AG04449 (cell line): ENCODE measurements around the gene ZDHHC4.

Source experiments
- CTCF ChIA-PET: fragments of 350-600 bp; formaldehyde crosslinking; extraction: SDS; loops from one replicate; lab custom pipeline; 2021; ENCODE audit warnings: antibody characterized with exemption; lab: Yijun Ruan, JAX
- POLR2A ChIA-PET: fragments of 400-600, 350-600 bp; formaldehyde crosslinking; extraction: SDS; loops from one replicate; lab custom pipeline; 2020; ENCODE audit warnings: antibody characterized with exemption, inconsistent platforms; lab: Yijun Ruan, JAX
- DNase-seq: peaks from one replicate; pipeline ENCODE4 v3.0.0-alpha.2; 2010; ENCODE audit warnings: low read depth, low spot score
- H3K4me3 ChIP-seq: 2 replicates; pipeline ENCODE4 v1.5.1; 2011; ENCODE audit warnings: low read depth, mild to moderate bottlenecking, control low read depth, low read length
- TF ChIP-seq, protein P1 (sequence below): IDR thresholded peaks from one replicate; pipeline ENCODE4 v1.5.1; 2011; ENCODE audit warnings: mild to moderate bottlenecking, moderate library complexity, low read length, control low read depth, inconsistent platforms; ENCODE audit not compliant: insufficient read depth; ENCODE audit errors: missing control alignments

Gene ZDHHC4

DNA sequence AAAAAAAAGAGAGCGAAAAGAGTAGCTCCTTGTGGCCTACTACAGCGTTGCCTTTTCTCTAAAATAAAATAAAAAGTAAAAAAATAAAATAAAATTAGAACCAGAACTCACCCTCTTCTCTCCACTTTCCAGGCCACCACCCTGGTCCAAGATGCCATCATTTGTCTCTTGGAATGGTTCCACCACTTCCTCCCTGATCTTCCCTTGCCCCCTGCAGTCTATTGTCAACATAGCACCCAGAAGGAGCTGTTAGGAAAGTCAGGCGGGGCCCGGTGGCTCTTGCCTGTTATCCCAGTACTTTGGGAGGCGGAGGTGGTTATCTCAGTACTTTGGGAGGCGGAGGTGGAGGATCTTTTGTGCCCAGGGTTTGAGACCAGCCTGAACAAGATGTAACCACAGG lies 18.4 kb upstream of the ZDHHC4 start:
- ChIA-PET CTCF (interaction anchor here (0.6 to 2.9 kb wide), 7 partner anchors 12 to 705 kb away, joined by 3 to 13 read pairs (median 4); partner anchors contain the start of genes INTS15 and ZDHHC4), POLR2A (no interaction called here)
- DNase-seq: no peak
- TF ChIP-seq, protein P1, sequence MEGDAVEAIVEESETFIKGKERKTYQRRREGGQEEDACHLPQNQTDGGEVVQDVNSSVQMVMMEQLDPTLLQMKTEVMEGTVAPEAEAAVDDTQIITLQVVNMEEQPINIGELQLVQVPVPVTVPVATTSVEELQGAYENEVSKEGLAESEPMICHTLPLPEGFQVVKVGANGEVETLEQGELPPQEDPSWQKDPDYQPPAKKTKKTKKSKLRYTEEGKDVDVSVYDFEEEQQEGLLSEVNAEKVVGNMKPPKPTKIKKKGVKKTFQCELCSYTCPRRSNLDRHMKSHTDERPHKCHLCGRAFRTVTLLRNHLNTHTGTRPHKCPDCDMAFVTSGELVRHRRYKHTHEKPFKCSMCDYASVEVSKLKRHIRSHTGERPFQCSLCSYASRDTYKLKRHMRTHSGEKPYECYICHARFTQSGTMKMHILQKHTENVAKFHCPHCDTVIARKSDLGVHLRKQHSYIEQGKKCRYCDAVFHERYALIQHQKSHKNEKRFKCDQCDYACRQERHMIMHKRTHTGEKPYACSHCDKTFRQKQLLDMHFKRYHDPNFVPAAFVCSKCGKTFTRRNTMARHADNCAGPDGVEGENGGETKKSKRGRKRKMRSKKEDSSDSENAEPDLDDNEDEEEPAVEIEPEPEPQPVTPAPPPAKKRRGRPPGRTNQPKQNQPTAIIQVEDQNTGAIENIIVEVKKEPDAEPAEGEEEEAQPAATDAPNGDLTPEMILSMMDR: peak; percentile 49
- H3K4me3 ChIP-seq: no peak overlapping the region

DNA sequence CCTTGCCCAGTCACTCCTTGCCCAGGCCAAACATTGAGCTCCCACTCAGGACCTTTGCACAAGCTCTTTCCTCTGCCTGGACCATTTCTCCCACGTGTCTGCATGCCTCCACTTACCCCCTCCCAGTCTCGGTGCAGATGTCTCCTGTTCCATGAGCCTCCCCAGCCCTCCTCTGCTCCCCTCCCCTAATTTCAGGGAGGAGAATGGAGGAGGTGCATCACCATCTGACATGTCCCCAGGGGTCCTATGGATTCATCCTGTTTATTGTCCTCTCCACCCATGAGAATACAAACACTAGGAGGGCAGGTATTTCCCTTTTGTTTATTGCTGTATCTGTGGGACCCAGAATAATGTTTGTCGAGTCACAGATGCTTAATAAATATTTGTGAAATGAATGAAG lies 17.4 kb upstream of the ZDHHC4 start:
- CTCF ChIA-PET: interaction anchor here (1.3 to 2.9 kb wide), 4 partner anchors 11 to 70 kb away, joined by 3 to 13 read pairs (median 6); no protein-coding TSS in a partner anchor
- TF ChIP-seq, protein P1: no peak

DNA sequence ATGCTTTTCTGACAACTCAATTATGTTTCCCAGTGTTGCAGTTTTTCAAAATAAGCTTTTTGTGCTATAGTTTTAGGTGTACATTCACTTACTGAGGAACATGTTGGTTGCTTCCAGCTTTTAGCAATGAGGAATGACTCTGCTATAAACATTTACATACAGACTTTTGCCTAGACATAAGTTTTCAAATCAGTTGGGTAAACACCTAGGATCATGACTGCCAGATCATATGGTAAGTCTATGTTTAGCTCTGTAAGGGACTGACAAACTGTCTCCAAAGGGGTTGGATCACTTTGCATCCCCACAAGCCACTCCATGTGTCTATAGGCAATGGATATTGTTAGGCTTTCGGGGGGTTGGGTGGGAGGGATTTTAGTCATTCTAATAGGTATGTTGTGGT lies 15.1 kb upstream of the ZDHHC4 start:
- no peak for DNase-seq
- CTCF ChIA-PET: interaction anchor here (0.8 to 1.7 kb wide), 4 partner anchors 13 to 46 kb away, joined by 3 to 9 read pairs (median 5); no protein-coding TSS in a partner anchor
- H3K4me3 ChIP-seq: no peak overlapping the region
- POLR2A ChIA-PET: no interaction called here
- TF ChIP-seq, protein P1: no peak

More for the DNA sequence above, 17.4 kb upstream of the ZDHHC4 start:
- POLR2A ChIA-PET: no interaction called here
- H3K4me3 ChIP-seq: no peak overlapping the region
- DNase-seq: no peak

DNA sequence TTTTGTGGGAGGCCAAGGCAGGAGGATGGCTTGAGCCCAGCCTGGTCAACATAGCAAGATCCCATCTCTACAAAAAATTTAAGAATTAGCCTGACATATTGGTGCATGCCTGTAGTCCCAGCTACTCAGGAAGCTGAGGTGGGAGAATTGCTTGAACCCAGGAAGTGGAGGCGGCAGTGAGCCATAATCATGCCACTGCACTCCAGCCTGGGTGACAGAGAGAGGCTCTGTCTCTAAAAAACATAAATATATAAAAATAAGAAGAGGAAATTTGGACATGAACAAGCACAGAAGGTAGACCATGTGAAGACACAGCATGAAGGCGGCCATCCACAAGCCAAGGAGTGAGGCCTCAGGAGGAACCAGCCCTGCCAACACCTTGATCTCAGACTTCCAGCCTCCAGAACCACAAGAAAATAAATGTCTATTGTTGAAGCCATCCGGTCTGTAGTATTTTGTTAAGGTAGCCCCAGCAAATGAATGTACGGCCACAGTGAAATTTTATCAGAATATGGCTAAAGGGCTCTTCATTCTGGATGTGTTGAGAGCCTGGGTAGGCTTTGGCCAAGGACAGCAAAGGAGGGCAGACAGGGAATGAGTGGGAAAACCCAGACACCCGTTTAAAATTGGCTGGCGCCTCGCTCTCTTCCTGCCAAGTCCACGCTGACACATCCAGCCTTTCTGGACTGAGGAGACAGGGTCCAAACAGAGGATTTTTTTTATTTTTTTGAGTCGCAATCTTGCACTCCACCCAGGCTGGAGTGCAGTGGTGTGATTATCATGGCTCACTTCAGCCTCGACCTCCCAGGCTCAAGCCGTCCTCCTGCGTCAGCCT lies 13.1 kb upstream of the ZDHHC4 start:
- DNase-seq: no peak
- no peak overlapping the region for H3K4me3 ChIP-seq
- POLR2A ChIA-PET: no interaction called here
- CTCF ChIA-PET: no interaction called here
- TF ChIP-seq, protein P1: no peak

GRCh38 chr7:6565655-6566054 lies 11.6 kb upstream of the ZDHHC4 start:
- CTCF ChIA-PET: interaction anchor here (1.0 to 3.6 kb wide), 3 partner anchors 10 to 49 kb away, joined by 3 to 9 read pairs (median 3); no protein-coding TSS in a partner anchor
- POLR2A ChIA-PET: no interaction called here
- DNase-seq: no peak
- TF ChIP-seq, protein P1: no peak
- no peak overlapping the region for H3K4me3 ChIP-seq

GRCh38 chr7:6567886-6568285 lies 9.4 kb upstream of the ZDHHC4 start:
- H3K4me3 ChIP-seq: no peak overlapping the region
- POLR2A ChIA-PET: interaction anchor here (0.6 kb wide), 1 partner anchor 12 kb away, joined by 3 read pairs; no protein-coding TSS in a partner anchor
- TF ChIP-seq, protein P1: no peak
- DNase-seq: no peak
- CTCF ChIA-PET: interaction anchor here (1.5 to 3.6 kb wide), 2 partner anchors 8 to 52 kb away, joined by 3 to 9 read pairs; no protein-coding TSS in a partner anchor
